IMR-90 (cell line): ENCODE measurements around the gene PAX5. TPM values are rescaled to one million over a fixed set of nuclear protein-coding genes. Genes with fewer than 3 reads are reported as not detected.
"Not testable (repeated sequence)": the region's sequence is repeated elsewhere in the genome, so short reads cannot be mapped to it uniquely, and the experiment has no call there.

ENCODE experiments used
- ATAC-seq: fragments of 200-7000 bp; cut with Tn5 transposase; 2 replicates; pipeline ENCODE4 v1.9.1; 2020; ENCODE audit warnings: low read depth, mild to moderate bottlenecking, moderate library complexity
- BruUV-seq: library from RNA; stranded (reverse); fragments of 400-500 nt; replicated peaks from 2 replicates; lab custom pipeline; 2021; lab: Mats Ljungman, UMichigan
- CTCF ChIA-PET: fragments of 300-600 bp; formaldehyde crosslinking; extraction: SDS; loops from one replicate; lab custom pipeline; 2021; ENCODE audit warnings: antibody characterized with exemption; lab: Yijun Ruan, JAX
- POLR2A ChIA-PET: fragments of 300-600 bp; sonication (Branson Sonifier 250); formaldehyde crosslinking; loops from one replicate; lab custom pipeline; 2022; ENCODE audit warnings: antibody characterized with exemption; ENCODE audit not compliant: unreplicated experiment; lab: Charles Lee
- DNase-seq: peaks from one replicate; pipeline ENCODE4 v3.0.0; 2013
- H2AFZ ChIP-seq: replicated peaks from 2 replicates; pipeline ENCODE3; 2013; ENCODE audit warnings: low read length, mild to moderate bottlenecking; ENCODE audit not compliant: poor library complexity
- H2AK5ac ChIP-seq: 2 replicates; pipeline ENCODE4 v1.6.1; 2013; ENCODE audit warnings: low read depth, low read length, inconsistent platforms
- H2AK9ac ChIP-seq: replicated peaks from 2 replicates; pipeline ENCODE3; 2013; ENCODE audit warnings: mild to moderate bottlenecking, low read depth, low read length, moderate library complexity; ENCODE audit not compliant: poor library complexity
- H2BK120ac ChIP-seq: 2 replicates; pipeline ENCODE4 v1.6.1; 2013; ENCODE audit warnings: low read depth, low read length, inconsistent platforms
- H2BK15ac ChIP-seq: 3 replicates; pipeline ENCODE4 v1.6.1; 2013; ENCODE audit warnings: low read depth, low read length, inconsistent platforms
- H2BK20ac ChIP-seq: 2 replicates; pipeline ENCODE4 v1.6.1; 2013; ENCODE audit warnings: low read depth, mild to moderate bottlenecking, inconsistent platforms, low read length, moderate library complexity
- H2BK5ac ChIP-seq: 2 replicates; pipeline ENCODE4 v1.6.1; 2013; ENCODE audit warnings: mild to moderate bottlenecking, low read depth, low read length, inconsistent platforms; ENCODE audit not compliant: poor library complexity, severe bottlenecking
- H3K14ac ChIP-seq: replicated peaks from 2 replicates; pipeline ENCODE4 v1.6.1; 2013; ENCODE audit warnings: low read depth, low read length, inconsistent platforms
- H3K18ac ChIP-seq: 2 replicates; pipeline ENCODE4 v1.6.1; 2013; ENCODE audit warnings: low read depth, low read length, control low read depth
- H3K23ac ChIP-seq: 2 replicates; pipeline ENCODE4 v1.6.1; 2013; ENCODE audit warnings: low read depth, low read length, inconsistent platforms
- H3K27ac ChIP-seq: 2 replicates; pipeline ENCODE4 v1.5.1; 2013; ENCODE audit warnings: mild to moderate bottlenecking, control low read depth, low read length; ENCODE audit not compliant: insufficient read depth
- H3K27me3 ChIP-seq: 2 replicates; pipeline ENCODE4 v1.6.1; 2013; ENCODE audit warnings: low read length; ENCODE audit not compliant: control insufficient read depth, insufficient read depth
- H3K36me3 ChIP-seq: 2 replicates; pipeline ENCODE4 v1.6.1; 2013; ENCODE audit warnings: low read length, mixed read lengths; ENCODE audit not compliant: control insufficient read depth, insufficient read depth
- H3K4ac ChIP-seq: 2 replicates; pipeline ENCODE4 v1.6.1; 2013; ENCODE audit warnings: low read depth, low read length, inconsistent platforms
- H3K4me1 ChIP-seq: 2 replicates; pipeline ENCODE4 v1.6.1; 2013; ENCODE audit warnings: low read length, mixed read lengths; ENCODE audit not compliant: control insufficient read depth, insufficient read depth
- H3K4me2 ChIP-seq: 2 replicates; pipeline ENCODE4 v1.6.1; 2013; ENCODE audit warnings: low read depth, mild to moderate bottlenecking, control low read depth, low read length, moderate library complexity
- H3K4me3 ChIP-seq: 2 replicates; pipeline ENCODE4 v1.5.1; 2013; ENCODE audit warnings: low read depth, mild to moderate bottlenecking, control low read depth, low read length, moderate library complexity; ENCODE audit not compliant: insufficient read depth
- H3K56ac ChIP-seq: 2 replicates; pipeline ENCODE4 v1.6.1; 2013; ENCODE audit warnings: low read length, inconsistent platforms; ENCODE audit not compliant: insufficient read depth; ENCODE audit errors: extremely low read depth
- H3K79me1 ChIP-seq, 2 experiments: 2 replicates each; pipeline ENCODE4 v1.6.1; 2013; ENCODE audit warnings: low read length in 2 of 2, inconsistent platforms in 1 of 2, low read depth in 1 of 2
- H3K9ac ChIP-seq: 2 replicates; pipeline ENCODE4 v1.6.1; 2013; ENCODE audit warnings: low read depth, low read length, control low read depth
- H3K9me1 ChIP-seq: 2 replicates; pipeline ENCODE4 v1.6.1; 2013; ENCODE audit warnings: low read length, inconsistent platforms; ENCODE audit not compliant: insufficient read depth
- H3K9me3 ChIP-seq: 2 replicates; pipeline ENCODE4 v1.6.1; 2013; ENCODE audit warnings: low read length; ENCODE audit not compliant: control insufficient read depth, insufficient read depth
- H4K20me1 ChIP-seq: 2 replicates; pipeline ENCODE4 v1.6.1; 2013; ENCODE audit warnings: low read length, inconsistent platforms; ENCODE audit not compliant: insufficient read depth
- H4K5ac ChIP-seq: 2 replicates; pipeline ENCODE4 v1.6.1; 2013; ENCODE audit warnings: mild to moderate bottlenecking, low read depth, low read length, control low read depth
- H4K8ac ChIP-seq, 2 experiments: 2 replicates each; pipeline ENCODE4 v1.6.1; 2013; ENCODE audit warnings: low read depth in 2 of 2, low read length in 2 of 2, control low read depth in 1 of 2, inconsistent platforms in 1 of 2
- H4K91ac ChIP-seq: 2 replicates; pipeline ENCODE4 v1.6.1; 2013; ENCODE audit warnings: low read depth, low read length, inconsistent platforms; ENCODE audit not compliant: insufficient read depth
- CEBPB ChIP-seq: IDR thresholded peaks from 2 replicates; pipeline ENCODE4 v1.6.1; 2012; ENCODE audit warnings: low read depth, low read length, improper control_type of control experiment
- MXI1 ChIP-seq: IDR thresholded peaks from 2 replicates; pipeline ENCODE4 v1.6.1; 2012; ENCODE audit warnings: low read depth, mild to moderate bottlenecking, low read length, moderate library complexity, borderline replicate concordance
- POLR2A ChIP-seq: IDR thresholded peaks from 2 replicates; pipeline ENCODE4 v1.6.1; 2012; ENCODE audit warnings: mild to moderate bottlenecking, low read depth, low read length
- WGBS, 2 experiments: methylation state at CpG; one replicate each; pipeline versions ENCODE4 v1.1.5 to v1.1.7; 2013; ENCODE audit warnings: missing lambda C conversion rate in 2 of 2; ENCODE audit not compliant: insufficient read length in 1 of 2; ENCODE audit errors: extremely low coverage in 2 of 2; 5-methylcytosine and 5-hydroxymethylcytosine counted together
- dilution Hi-C: fragments of 300-500 bp; cut with HindIII; formaldehyde crosslinking; loops from one replicate; pipeline ENCODE4 v1.14.3; 2018; ENCODE audit warnings: low sequenced_read_pairs; ENCODE audit not compliant: unreplicated experiment
- in situ Hi-C: fragments of 300-500 bp; cut with MboI; formaldehyde crosslinking; loops from 3 replicates; pipeline ENCODE4 v1.14.3; 2019; ENCODE audit warnings: low sequenced_read_pairs, inconsistent platforms, mixed read lengths
- intact Hi-C: fragments of 100-400 bp; cut with micrococcal nuclease; formaldehyde crosslinking; loops from 2 replicates; pipeline ENCODE4 v1.10.0; 2022
- polyA plus RNA-seq, 3 experiments: library from polyadenylated mRNA; depleted of rRNA; stranded (reverse); fragments of >200 nt; gene quantifications; 2 replicates each; pipeline ENCODE4 v1.2.3, GENCODE V29; 2012; ENCODE audit warnings: low replicate concordance in 1 of 3
- total RNA-seq: library from RNA; depleted of rRNA; stranded (reverse); fragments of >200 nt; gene quantifications from 2 replicates; pipeline ENCODE4 v1.2.3, GENCODE V29; 2012
- TF ChIP-seq, protein P1 (sequence below): fragments of 150-350 bp; IDR thresholded peaks from 2 replicates; pipeline ENCODE4 v1.6.1; 2017; ENCODE audit warnings: mild to moderate bottlenecking, antibody characterized with exemption, low read length, low read depth

PAX5 gene
- total and polyA plus RNA-seq, 2 of the 4 experiments (the other 2 are of a cell fraction): not detected

DNA sequence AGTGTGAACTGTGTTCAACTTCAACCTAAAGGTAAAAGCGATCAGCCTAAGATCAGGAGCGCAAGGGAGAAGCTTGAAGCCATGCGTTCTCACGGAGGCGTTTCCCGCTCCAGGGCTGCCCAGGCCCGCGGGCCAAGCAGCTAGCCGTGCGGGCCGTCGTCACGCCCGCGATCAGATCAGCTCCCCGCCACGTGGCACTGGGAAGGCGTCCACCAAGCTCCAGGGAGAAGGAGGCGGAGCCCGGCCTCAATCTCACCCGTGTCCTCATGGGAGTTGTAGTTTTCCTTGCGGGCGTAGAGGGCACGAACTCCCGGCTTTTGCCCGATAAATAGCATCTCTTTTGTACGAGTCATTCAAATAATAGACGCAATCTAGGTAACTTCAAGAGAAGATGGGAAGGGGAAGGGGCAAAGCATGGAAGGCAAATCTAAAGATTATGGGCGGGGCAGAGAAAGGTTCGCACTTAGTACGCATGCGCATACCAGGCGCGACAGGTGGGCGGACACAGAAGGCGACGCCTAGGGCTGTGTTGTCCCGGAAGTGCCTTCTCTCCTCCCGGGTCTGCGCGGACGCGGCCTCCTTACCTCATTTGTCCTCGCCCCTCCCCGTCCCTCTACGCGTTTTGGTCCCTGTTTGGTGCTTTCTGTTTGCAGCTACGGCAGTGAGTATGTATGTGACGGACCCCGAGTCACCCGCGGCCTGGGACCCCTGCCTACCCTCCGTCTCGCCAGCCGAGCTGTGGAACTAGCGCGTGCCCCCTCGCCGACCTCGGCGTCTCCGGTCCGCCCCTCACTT lies 45.5 kb upstream of the PAX5 start:
- peak overlapping the region; percentile 93 for H2BK20ac ChIP-seq
- intact Hi-C loops: loop anchor here (5.0 kb wide), 1 partner anchor 43 kb away; the partner anchor contains the start of gene ZCCHC7
- in situ Hi-C loops: no loop called here
- H3K4me2 ChIP-seq: peak overlapping the region; percentile 94
- DNase-seq: peak; percentile 91
- H2AK9ac ChIP-seq: peak overlapping the region; percentile 97
- H4K5ac ChIP-seq: peak overlapping the region; percentile 81
- dilution Hi-C loops: no loop called here
- H3K9ac ChIP-seq: peak overlapping the region; percentile 70
- H3K14ac ChIP-seq: peak overlapping the region; percentile 93
- peak; percentile 97 for ATAC-seq
- BruUV-seq: no TSS peak
- peak overlapping the region; percentile 80 for H3K27ac ChIP-seq
- peak overlapping the region; percentile 65; the same call in 1 of the 2 replicates for H3K56ac ChIP-seq
- peak overlapping the region; percentile 94 for H4K91ac ChIP-seq
- H2BK15ac ChIP-seq: peak overlapping the region; percentile 82; the same call in 2 of the 3 replicates
- H2BK5ac ChIP-seq: peak overlapping the region; percentile 74
- peak overlapping the region; percentile 99 for H2AFZ ChIP-seq
- H3K9me3 ChIP-seq: 0 out of 2 replicates have a peak, but pooled peaks cover 2% of the 10 kb centered on the region
- no peaks in the 10 kb centered on the region for H3K36me3 ChIP-seq
- H3K4me3 ChIP-seq: peak overlapping the region; percentile 86
- H3K4me1 ChIP-seq: no peaks in the 10 kb centered on the region; the same call in 1 of the 2 replicates
- peak overlapping the region; percentile 57; the same call in 1 of the 2 replicates for H3K23ac ChIP-seq
- H2AK5ac ChIP-seq: no peak overlapping the region
- ChIA-PET POLR2A (no interaction called here), CTCF (interaction anchor here (0.5 kb wide), 1 partner anchor 229 kb away, joined by 6 read pairs; no protein-coding TSS in a partner anchor)
- H4K20me1 ChIP-seq: peaks cover 6% of the 10 kb centered on the region; the same call in 1 of the 2 replicates
- H2BK120ac ChIP-seq: peak overlapping the region; percentile 95
- H3K4ac ChIP-seq: peak overlapping the region; percentile 90
- no peaks in the 10 kb centered on the region for H3K27me3 ChIP-seq
- TF ChIP-seq, protein P1, sequence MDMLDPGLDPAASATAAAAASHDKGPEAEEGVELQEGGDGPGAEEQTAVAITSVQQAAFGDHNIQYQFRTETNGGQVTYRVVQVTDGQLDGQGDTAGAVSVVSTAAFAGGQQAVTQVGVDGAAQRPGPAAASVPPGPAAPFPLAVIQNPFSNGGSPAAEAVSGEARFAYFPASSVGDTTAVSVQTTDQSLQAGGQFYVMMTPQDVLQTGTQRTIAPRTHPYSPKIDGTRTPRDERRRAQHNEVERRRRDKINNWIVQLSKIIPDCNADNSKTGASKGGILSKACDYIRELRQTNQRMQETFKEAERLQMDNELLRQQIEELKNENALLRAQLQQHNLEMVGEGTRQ: peak; percentile 83
- TF ChIP-seq POLR2A (peak; percentile 66; the same call in 1 of the 2 replicates), MXI1 (peak; percentile 87), CEBPB (no peak)
- H4K8ac ChIP-seq: peak overlapping the region; percentile 91 to 97
- H3K79me1 ChIP-seq: peaks cover 12 to 30% of the 10 kb centered on the region in 2 experiments; a peak in 3 of 4 replicates
- 6% methylated on average over 16 of the region's 63 CpGs; no CpG with 5 or more reads in 1 of the 2 experiments for WGBS, 2 experiments
- H3K18ac ChIP-seq: peak overlapping the region; percentile 67
- peaks cover 3% of the 10 kb centered on the region for H3K9me1 ChIP-seq

DNA sequence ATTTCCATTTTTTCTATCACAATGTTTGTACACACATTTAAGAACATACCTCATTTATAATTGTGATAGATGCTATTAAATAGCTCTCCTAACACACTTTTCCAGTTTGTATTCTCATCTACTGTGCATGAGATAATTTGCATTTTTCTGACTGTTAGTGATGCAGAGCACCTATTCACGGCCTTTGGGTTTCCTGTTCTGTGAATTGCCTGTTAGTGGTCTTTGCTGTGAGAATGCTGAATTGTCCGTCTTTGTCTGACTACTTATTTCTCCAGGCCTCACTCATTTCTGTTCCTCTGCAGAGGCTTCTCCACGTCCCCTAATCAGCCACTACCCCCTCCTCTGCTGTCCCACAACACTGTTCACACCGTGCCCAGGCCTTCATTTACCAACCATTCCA lies 40.7 kb upstream of the PAX5 start:
- H3K18ac ChIP-seq, H3K9ac ChIP-seq, H4K5ac ChIP-seq, H3K23ac ChIP-seq, H2BK15ac ChIP-seq, H4K20me1 ChIP-seq, H3K4ac ChIP-seq, DNase-seq, H2AFZ ChIP-seq, H2AK9ac ChIP-seq, dilution Hi-C loops, H3K79me1 ChIP-seq, H2AK5ac ChIP-seq, H3K36me3 ChIP-seq, H3K56ac ChIP-seq, H4K91ac ChIP-seq, H2BK5ac ChIP-seq, H3K9me3 ChIP-seq, intact Hi-C loops, in situ Hi-C loops, POLR2A ChIA-PET, H3K27ac ChIP-seq, H2BK120ac ChIP-seq, BruUV-seq, H4K8ac ChIP-seq, H2BK20ac ChIP-seq, H3K4me3 ChIP-seq, ATAC-seq, H3K14ac ChIP-seq, H3K4me2 ChIP-seq, H3K4me1 ChIP-seq, H3K9me1 ChIP-seq, CTCF ChIA-PET, H3K27me3 ChIP-seq: not testable (repeated sequence)
- no CpG with 5 or more reads among the region's 4 CpGs for WGBS, 2 experiments
